HepG2 (cell line): ENCODE results near the gene EXOC7. TPM values are rescaled to one million over a fixed set of nuclear protein-coding genes. Genes with fewer than 3 reads are reported as not detected.

Source experiments
- CBX5 ChIP-seq: sonication (generic); formaldehyde crosslinking; IDR thresholded peaks from 2 replicates; pipeline ENCODE4 v1.4.0; 2020; ENCODE audit warnings: missing genetic modification reagents, borderline replicate concordance
- CEBPB ChIP-seq: IDR thresholded peaks from 2 replicates; pipeline ENCODE4 v1.6.1; 2011; ENCODE audit warnings: low read depth, low read length, improper control_type of control experiment, borderline replicate concordance
- KDM5A ChIP-seq: fragments of 200-600 bp; sonication (generic); IDR thresholded peaks from 2 replicates; pipeline ENCODE4 v1.7.0; 2018; ENCODE audit warnings: antibody characterized with exemption, mild to moderate bottlenecking, low read length, borderline replicate concordance
- LCORL ChIP-seq, 2 experiments: fragments of 450-650 bp in 1 of 2; sonication (generic) in 1 of 2; formaldehyde crosslinking in 1 of 2; IDR thresholded peaks; 2 replicates each; pipeline versions ENCODE4 v1.5.0 to v1.6.1; 2017 to 2020; ENCODE audit warnings: antibody characterized with exemption in 1 of 2, missing genetic modification reagents in 1 of 2
- REL ChIP-seq: sonication (generic); formaldehyde crosslinking; conservative IDR thresholded peaks from 2 replicates; pipeline ENCODE4 v1.8.0; 2022; ENCODE audit warnings: mild to moderate bottlenecking, missing genetic modification reagents, moderate library complexity
- SNAI1 ChIP-seq: sonication (generic); formaldehyde crosslinking; IDR thresholded peaks from 2 replicates; pipeline ENCODE4 v1.5.0; 2020; ENCODE audit warnings: mild to moderate bottlenecking, missing genetic modification reagents, borderline replicate concordance
- ZBTB20 ChIP-seq: sonication (generic); formaldehyde crosslinking; IDR thresholded peaks from 2 replicates; pipeline ENCODE4 v1.8.1; 2023; ENCODE audit warnings: missing genetic modification reagents, low read depth, mild to moderate bottlenecking, borderline replicate concordance
- ZC3H13 ChIP-seq: sonication (generic); formaldehyde crosslinking; IDR thresholded peaks from 2 replicates; pipeline ENCODE4 v1.8.1; 2023; ENCODE audit warnings: mild to moderate bottlenecking, missing genetic modification reagents, moderate library complexity
- ZFP36L2 ChIP-seq: sonication (generic); formaldehyde crosslinking; IDR thresholded peaks from 2 replicates; pipeline ENCODE4 v1.4.0; 2020; ENCODE audit warnings: missing genetic modification reagents
- ZFP82 ChIP-seq: sonication (generic); formaldehyde crosslinking; IDR thresholded peaks from 2 replicates; pipeline ENCODE4 v1.5.1; 2020; ENCODE audit warnings: mild to moderate bottlenecking, missing genetic modification reagents, borderline replicate concordance
- ZNF234 ChIP-seq: sonication (generic); formaldehyde crosslinking; conservative IDR thresholded peaks from 2 replicates; pipeline ENCODE4 v1.5.1; 2020; ENCODE audit warnings: mild to moderate bottlenecking, missing genetic modification reagents
- ZNF879 ChIP-seq: sonication (generic); formaldehyde crosslinking; IDR thresholded peaks from 2 replicates; pipeline ENCODE4 v1.8.1; 2023; ENCODE audit warnings: missing genetic modification reagents
- ZSCAN22 ChIP-seq: sonication (generic); formaldehyde crosslinking; IDR thresholded peaks from 2 replicates; pipeline ENCODE4 v1.4.0; 2020; ENCODE audit warnings: mild to moderate bottlenecking, missing genetic modification reagents
- ZSCAN29 ChIP-seq: sonication (generic); formaldehyde crosslinking; conservative IDR thresholded peaks from 2 replicates; pipeline ENCODE4 v1.4.0; 2020; ENCODE audit warnings: mild to moderate bottlenecking, missing genetic modification reagents
- polyA plus RNA-seq, 8 experiments: library from polyadenylated mRNA; depleted of rRNA in 3 of 8; stranded (reverse) in 7 of 8; unstranded in 1 of 8; fragments of >200 nt; fragmentation: Illumina TruSeq in 4 of 8; extraction: Trizol in 4 of 8; gene quantifications; 2 replicates each; pipeline versions ENCODE4 v1.2.1 to v1.2.3, GENCODE V29; 2011 to 2016; ENCODE audit warnings: low read depth in 4 of 8, missing spikeins in 1 of 8, mixed read lengths in 1 of 8; ENCODE audit not compliant: insufficient read depth in 1 of 8
- total RNA-seq, 5 experiments: library from RNA; depleted of rRNA; stranded (reverse); fragments of >200 nt; fragmentation: Illumina TruSeq; extraction: Trizol; gene quantifications; 2 replicates each; pipeline ENCODE4 v1.2.3, GENCODE V29; 2016; ENCODE audit warnings: low read depth in 1 of 5
- TF ChIP-seq, protein P1 (sequence below): sonication (generic); IDR thresholded peaks from 2 replicates; pipeline ENCODE4 v1.6.1; 2016; ENCODE audit warnings: low read depth, borderline replicate concordance
- TF ChIP-seq, protein P2 (sequence below): sonication (generic); formaldehyde crosslinking; IDR thresholded peaks from 2 replicates; pipeline ENCODE4 v1.4.0; 2020; ENCODE audit warnings: mild to moderate bottlenecking, missing genetic modification reagents
- TF ChIP-seq, protein P3 (sequence below): sonication (generic); formaldehyde crosslinking; IDR thresholded peaks from one replicate; pipeline ENCODE4 v1.5.1; 2020; ENCODE audit warnings: mild to moderate bottlenecking, missing genetic modification reagents; ENCODE audit errors: not compliant biosample characterization
- TF ChIP-seq, protein P4 (sequence below): sonication (generic); formaldehyde crosslinking; IDR thresholded peaks from 2 replicates; pipeline ENCODE4 v1.8.1; 2023; ENCODE audit warnings: missing genetic modification reagents, mild to moderate bottlenecking, borderline replicate concordance

Gene EXOC7
- total and polyA plus RNA-seq, 2 of the 13 experiments (the other 11 are each of a cell fraction or from before 2014, with no cell fraction given), result 86.9 to 116 TPM

DNA sequence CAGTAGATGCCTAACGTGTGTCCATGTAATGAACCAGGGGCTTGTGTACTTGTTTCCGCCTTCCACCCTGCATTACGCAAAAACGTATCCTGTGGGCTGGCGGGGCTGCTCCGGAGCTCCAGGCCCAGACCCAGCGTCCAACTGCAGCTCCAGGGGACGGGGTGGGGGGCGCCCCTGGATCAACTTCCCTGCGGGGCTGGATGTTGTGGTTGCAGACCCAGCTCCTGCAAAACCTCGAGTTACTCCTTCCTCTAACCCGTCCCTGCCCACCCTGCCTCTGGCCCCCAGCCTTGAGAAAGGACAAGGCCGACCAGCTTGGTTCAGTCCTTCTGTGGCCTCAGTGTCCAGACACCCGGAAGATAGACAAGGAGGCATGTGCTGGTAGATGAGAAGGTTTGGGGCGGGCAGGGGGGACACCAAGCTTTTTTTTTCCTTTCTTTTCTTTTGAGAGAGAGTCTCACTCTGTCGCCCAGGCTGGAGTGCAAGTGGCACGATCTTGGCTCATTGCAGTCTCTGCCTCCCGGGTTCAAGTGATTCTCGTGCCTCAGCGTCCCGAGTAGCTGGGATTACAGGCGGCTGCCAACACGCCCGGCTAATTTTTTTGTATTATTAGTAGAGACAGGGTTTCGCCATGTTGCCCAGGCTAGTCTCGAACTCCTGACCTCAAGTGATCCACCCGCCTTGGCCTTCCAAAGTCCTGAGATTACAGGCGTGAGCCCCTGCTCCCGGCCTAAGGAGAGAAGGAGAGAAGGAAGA lies 731 bp upstream of the EXOC7 start (continued):
- TF ChIP-seq, protein P1, sequence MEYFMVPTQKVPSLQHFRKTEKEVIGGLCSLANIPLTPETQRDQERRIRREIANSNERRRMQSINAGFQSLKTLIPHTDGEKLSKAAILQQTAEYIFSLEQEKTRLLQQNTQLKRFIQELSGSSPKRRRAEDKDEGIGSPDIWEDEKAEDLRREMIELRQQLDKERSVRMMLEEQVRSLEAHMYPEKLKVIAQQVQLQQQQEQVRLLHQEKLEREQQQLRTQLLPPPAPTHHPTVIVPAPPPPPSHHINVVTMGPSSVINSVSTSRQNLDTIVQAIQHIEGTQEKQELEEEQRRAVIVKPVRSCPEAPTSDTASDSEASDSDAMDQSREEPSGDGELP, result no peak
- TF ChIP-seq ZSCAN29, result no peak
- no peak for TF ChIP-seq LCORL (IDR thresholded peaks at IDR 0.05)
- TF ChIP-seq LCORL (CRISPR knock-in tag; IDR thresholded peaks at IDR 0.05), result peak; percentile 50; the same call in 1 of the 2 replicates
- peak; percentile 29; the same call in 1 of the 2 replicates for TF ChIP-seq SNAI1 (CRISPR knock-in tag)
- no peak for TF ChIP-seq ZFP36L2 (CRISPR knock-in tag)
- TF ChIP-seq REL, result 0 out of 2 replicates have a peak, but pooled peaks have one; percentile 27
- TF ChIP-seq, protein P2, sequence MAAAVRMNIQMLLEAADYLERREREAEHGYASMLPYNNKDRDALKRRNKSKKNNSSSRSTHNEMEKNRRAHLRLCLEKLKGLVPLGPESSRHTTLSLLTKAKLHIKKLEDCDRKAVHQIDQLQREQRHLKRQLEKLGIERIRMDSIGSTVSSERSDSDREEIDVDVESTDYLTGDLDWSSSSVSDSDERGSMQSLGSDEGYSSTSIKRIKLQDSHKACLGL, result 0 out of 2 replicates have a peak, but pooled peaks have one; percentile 10
- TF ChIP-seq ZNF234, result no peak
- no peak for TF ChIP-seq KDM5A
- TF ChIP-seq ZNF879 (CRISPR knock-in tag), result 0 out of 2 replicates have a peak, but pooled peaks have one; percentile 55
- TF ChIP-seq, protein P3, sequence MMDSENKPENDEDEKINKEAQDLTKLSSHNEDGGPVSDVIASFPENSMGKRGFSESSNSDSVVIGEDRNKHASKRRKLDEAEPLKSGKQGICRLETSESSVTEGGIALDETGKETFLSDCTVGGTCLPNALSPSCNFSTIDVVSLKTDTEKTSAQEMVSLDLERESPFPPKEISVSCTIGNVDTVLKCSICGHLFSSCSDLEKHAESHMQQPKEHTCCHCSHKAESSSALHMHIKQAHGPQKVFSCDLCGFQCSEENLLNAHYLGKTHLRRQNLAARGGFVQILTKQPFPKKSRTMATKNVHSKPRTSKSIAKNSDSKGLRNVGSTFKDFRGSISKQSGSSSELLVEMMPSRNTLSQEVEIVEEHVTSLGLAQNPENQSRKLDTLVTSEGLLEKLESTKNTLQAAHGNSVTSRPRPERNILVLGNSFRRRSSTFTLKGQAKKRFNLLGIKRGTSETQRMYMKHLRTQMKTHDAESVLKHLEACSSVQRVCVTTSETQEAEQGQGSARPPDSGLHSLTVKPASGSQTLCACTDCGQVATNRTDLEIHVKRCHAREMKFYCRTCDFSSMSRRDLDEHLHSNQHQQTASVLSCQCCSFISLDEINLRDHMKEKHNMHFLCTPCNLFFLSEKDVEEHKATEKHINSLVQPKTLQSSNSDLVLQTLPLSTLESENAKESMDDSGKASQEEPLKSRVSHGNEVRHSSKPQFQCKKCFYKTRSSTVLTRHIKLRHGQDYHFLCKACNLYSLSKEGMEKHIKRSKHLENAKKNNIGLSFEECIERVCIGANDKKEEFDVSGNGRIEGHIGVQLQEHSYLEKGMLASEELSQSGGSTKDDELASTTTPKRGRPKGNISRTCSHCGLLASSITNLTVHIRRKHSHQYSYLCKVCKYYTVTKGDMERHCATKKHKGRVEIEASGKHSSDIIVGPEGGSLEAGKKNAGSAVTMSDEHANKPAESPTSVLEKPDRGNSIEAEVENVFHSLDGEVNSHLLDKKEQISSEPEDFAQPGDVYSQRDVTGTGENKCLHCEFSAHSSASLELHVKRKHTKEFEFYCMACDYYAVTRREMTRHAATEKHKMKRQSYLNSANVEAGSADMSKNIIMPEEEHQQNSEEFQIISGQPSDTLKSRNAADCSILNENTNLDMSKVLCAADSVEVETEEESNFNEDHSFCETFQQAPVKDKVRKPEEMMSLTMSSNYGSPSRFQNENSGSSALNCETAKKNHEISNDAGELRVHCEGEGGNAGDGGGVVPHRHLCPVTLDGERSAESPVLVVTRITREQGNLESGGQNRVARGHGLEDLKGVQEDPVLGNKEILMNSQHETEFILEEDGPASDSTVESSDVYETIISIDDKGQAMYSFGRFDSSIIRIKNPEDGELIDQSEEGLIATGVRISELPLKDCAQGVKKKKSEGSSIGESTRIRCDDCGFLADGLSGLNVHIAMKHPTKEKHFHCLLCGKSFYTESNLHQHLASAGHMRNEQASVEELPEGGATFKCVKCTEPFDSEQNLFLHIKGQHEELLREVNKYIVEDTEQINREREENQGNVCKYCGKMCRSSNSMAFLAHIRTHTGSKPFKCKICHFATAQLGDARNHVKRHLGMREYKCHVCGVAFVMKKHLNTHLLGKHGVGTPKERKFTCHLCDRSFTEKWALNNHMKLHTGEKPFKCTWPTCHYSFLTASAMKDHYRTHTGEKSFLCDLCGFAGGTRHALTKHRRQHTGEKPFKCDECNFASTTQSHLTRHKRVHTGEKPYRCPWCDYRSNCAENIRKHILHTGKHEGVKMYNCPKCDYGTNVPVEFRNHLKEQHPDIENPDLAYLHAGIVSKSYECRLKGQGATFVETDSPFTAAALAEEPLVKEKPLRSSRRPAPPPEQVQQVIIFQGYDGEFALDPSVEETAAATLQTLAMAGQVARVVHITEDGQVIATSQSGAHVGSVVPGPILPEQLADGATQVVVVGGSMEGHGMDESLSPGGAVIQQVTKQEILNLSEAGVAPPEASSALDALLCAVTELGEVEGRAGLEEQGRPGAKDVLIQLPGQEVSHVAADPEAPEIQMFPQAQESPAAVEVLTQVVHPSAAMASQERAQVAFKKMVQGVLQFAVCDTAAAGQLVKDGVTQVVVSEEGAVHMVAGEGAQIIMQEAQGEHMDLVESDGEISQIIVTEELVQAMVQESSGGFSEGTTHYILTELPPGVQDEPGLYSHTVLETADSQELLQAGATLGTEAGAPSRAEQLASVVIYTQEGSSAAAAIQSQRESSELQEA (CRISPR knock-in tag), result peak; percentile 19
- TF ChIP-seq CBX5, result 0 out of 2 replicates have a peak, but pooled peaks have one; percentile 13
- TF ChIP-seq, protein P4, sequence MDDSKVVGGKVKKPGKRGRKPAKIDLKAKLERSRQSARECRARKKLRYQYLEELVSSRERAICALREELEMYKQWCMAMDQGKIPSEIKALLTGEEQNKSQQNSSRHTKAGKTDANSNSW, result no peak
- no peak for TF ChIP-seq ZSCAN22 (CRISPR knock-in tag)
- peak; percentile 17; the same call in 1 of the 2 replicates for TF ChIP-seq ZFP82 (CRISPR knock-in tag)
- no peak for TF ChIP-seq ZBTB20 (CRISPR knock-in tag)
- peak; percentile 74 for TF ChIP-seq ZC3H13 (CRISPR knock-in tag)
- peak; percentile 56; the same call in 1 of the 2 replicates for TF ChIP-seq CEBPB
